GM23338 (cell line): ENCODE measurements around the gene EEPD1.

Experiments
- CREB1 ChIP-seq: fragments of 250-450 bp; sonication (Bioruptor Pico); IDR thresholded peaks from 2 replicates; pipeline ENCODE4 v1.5.0; 2020; ENCODE audit warnings: low read depth, mild to moderate bottlenecking, moderate library complexity
- EZH2 ChIP-seq: fragments of 200-600 bp; sonication (generic); IDR thresholded peaks from one replicate; pipeline ENCODE4 v1.8.0; 2017; ENCODE audit warnings: antibody characterized with exemption, mild to moderate bottlenecking, low read depth; ENCODE audit not compliant: unreplicated experiment
- EZH2phosphoT487 ChIP-seq: fragments of 200-600 bp; sonication (generic); IDR thresholded peaks from one replicate; pipeline ENCODE4 v1.8.1; 2018; ENCODE audit warnings: antibody characterized with exemption; ENCODE audit not compliant: unreplicated experiment
- NANOG ChIP-seq: IDR thresholded peaks from 2 replicates; pipeline ENCODE4 v1.6.1; 2016; ENCODE audit warnings: antibody characterized with exemption, borderline replicate concordance
- POLR2AphosphoS5 ChIP-seq: IDR thresholded peaks from 2 replicates; pipeline ENCODE4 v1.6.1; 2016; ENCODE audit warnings: antibody characterized with exemption, low read depth
- STAT1 ChIP-seq: IDR thresholded peaks from one replicate; pipeline ENCODE4 v1.6.1; 2016; ENCODE audit warnings: antibody characterized with exemption; ENCODE audit not compliant: unreplicated experiment
- TF ChIP-seq, protein P1 (sequence below), 2 experiments: fragments of 200-600 bp in 1 of 2; sonication (generic) in 1 of 2; conservative IDR thresholded peaks; 2 replicates each; pipeline versions ENCODE4 v1.5.1 to v1.6.1; 2016 to 2017; ENCODE audit warnings: antibody characterized with exemption in 2 of 2, low read depth in 2 of 2, mild to moderate bottlenecking in 2 of 2, moderate library complexity in 1 of 2
- TF ChIP-seq, protein P2 (sequence below): IDR thresholded peaks from 2 replicates; pipeline ENCODE4 v1.6.1; 2016; ENCODE audit warnings: antibody characterized with exemption

DNA sequence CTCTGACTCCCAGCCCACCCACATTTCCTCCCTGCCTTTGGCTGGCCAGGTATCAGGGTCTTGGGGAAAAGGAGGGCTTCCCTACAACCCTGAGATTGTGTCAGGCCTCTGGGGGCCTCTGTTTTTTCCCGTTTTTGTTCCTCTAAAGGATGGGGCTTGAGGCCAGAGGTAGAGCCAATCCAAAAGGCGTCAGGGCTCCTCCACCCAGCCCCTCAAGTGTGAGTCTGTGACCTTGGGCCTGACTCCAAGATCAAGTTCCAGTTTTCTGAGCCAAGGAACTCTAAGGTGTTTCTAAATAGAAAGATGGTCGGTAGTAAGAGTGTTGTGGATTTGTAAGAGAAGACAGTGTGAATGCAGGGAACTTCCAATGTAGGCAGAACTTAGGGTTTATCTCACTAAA, 6.6 kb downstream of the EEPD1 start:
- TF ChIP-seq, protein P1, sequence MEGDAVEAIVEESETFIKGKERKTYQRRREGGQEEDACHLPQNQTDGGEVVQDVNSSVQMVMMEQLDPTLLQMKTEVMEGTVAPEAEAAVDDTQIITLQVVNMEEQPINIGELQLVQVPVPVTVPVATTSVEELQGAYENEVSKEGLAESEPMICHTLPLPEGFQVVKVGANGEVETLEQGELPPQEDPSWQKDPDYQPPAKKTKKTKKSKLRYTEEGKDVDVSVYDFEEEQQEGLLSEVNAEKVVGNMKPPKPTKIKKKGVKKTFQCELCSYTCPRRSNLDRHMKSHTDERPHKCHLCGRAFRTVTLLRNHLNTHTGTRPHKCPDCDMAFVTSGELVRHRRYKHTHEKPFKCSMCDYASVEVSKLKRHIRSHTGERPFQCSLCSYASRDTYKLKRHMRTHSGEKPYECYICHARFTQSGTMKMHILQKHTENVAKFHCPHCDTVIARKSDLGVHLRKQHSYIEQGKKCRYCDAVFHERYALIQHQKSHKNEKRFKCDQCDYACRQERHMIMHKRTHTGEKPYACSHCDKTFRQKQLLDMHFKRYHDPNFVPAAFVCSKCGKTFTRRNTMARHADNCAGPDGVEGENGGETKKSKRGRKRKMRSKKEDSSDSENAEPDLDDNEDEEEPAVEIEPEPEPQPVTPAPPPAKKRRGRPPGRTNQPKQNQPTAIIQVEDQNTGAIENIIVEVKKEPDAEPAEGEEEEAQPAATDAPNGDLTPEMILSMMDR (conservative IDR thresholded peaks at IDR 0.05; ENCODE audit: low read depth in 2 of 2) = no peak
- TF ChIP-seq EZH2phosphoT487 (no peak), POLR2AphosphoS5 (no peak), EZH2 (no peak), STAT1 (no peak), NANOG (no peak), CREB1 (CRISPR knock-in tag) (no peak)
- TF ChIP-seq, protein P2, sequence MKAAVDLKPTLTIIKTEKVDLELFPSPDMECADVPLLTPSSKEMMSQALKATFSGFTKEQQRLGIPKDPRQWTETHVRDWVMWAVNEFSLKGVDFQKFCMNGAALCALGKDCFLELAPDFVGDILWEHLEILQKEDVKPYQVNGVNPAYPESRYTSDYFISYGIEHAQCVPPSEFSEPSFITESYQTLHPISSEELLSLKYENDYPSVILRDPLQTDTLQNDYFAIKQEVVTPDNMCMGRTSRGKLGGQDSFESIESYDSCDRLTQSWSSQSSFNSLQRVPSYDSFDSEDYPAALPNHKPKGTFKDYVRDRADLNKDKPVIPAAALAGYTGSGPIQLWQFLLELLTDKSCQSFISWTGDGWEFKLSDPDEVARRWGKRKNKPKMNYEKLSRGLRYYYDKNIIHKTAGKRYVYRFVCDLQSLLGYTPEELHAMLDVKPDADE = no peak
